ENCODE results near the gene CEP55.
A peak's percentile ranks its signal among the peaks of the same experiment; 100 is the strongest.
"Not testable (repeated sequence)": the region's sequence is repeated elsewhere in the genome, so short reads cannot be mapped to it uniquely, and the experiment has no call there.

Gene CEP55

DNA sequence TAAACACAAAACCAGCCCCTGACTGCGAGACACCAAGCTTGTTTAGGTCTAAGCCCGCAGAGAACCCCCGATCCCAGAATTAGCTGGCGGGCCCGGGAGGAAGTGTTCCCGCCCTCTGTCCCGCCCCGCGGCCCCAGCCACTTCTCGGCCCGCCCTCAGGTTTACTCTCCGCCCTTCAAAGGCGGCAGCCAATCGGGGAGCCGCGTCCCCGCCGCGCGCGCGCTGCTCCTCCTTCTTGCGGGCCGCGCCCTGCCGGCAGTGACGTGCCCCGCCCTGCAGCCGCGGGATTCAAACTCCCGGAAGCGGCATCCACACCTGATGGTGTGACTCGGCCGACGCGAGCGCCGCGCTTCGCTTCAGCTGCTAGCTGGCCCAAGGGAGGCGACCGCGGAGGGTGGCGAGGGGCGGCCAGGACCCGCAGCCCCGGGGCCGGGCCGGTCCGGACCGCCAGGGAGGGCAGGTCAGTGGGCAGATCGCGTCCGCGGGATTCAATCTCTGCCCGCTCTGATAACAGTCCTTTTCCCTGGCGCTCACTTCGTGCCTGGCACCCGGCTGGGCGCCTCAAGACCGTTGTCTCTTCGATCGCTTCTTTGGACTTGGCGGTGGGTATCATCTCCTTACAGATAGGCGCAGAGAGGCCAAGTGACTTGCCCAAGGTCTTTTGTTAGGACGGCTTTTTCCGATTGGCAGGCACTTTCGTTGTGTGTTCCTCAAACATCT lies at the start of gene CEP55:
Gene CEP55 (plus strand): TSS at position 291 of the 720 bp plus-strand sequence. CDS start 3,440 bp downstream, outside the sequence.
- peak; percentile 81 for DNase-seq

DNA sequence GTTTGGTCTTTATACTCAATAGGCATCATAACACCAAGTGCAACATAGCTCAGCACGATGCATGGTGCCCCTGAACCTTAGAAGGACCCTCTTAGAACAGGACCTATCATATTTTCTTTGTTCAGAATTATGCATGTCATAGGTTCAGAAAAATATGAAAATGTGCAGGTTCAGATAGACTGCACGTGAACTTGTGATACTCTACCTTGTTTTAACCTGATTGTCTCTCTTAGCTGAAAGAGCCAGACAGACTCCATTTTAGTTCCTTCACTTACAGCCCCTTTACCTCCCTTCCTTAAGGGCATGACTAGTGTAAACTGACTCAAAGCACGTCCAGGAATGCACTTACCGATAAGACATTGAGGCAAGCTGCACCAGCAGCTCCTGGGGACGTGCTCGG lies 49.4 kb upstream of the CEP55 start:
- DNase-seq = no peak

GRCh38 chr10:93447970-93448369 lies 48.4 kb upstream of the CEP55 start:
- DNase-seq = no peak

GRCh38 chr10:93451244-93451947 lies 45.0 kb upstream of the CEP55 start:
- no peak for DNase-seq

- no peak for DNase-seq
Observed at GRCh38 chr10:93452143-93452542, 44.3 kb upstream of the CEP55 start.

GRCh38 chr10:93454146-93454545 lies 42.3 kb upstream of the CEP55 start:
- DNase-seq = no peak

- no peak for DNase-seq
Observed at GRCh38 chr10:93454736-93455135, 41.7 kb upstream of the CEP55 start.

- no peak for DNase-seq
Observed at GRCh38 chr10:93456480-93456879, 39.9 kb upstream of the CEP55 start.

DNA sequence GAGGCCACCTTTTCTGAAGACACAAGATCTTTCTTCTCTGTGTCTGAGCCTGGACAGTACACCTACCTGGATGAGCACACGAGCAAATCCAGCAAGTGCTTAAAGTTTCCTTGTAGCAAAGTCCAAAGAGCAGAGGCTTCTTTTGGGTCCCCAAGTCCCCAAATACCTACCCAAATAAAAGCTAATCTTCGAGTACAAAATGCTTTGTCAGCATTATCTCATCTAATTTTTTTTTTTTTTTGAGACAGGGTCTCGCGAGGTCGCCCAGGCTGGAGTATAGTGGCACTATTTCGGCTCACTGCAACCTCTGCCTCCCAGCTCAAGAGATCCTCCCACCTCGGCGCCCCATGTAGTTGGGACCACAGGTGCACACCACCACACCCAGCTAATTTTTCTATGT lies 38.9 kb upstream of the CEP55 start:
- no peak for DNase-seq

GRCh38 chr10:93458821-93459257 lies 37.6 kb upstream of the CEP55 start:
- no peak for DNase-seq

- no peak for DNase-seq
Observed at GRCh38 chr10:93459466-93459865, 36.9 kb upstream of the CEP55 start.

- peak; percentile 82 for DNase-seq
Observed at GRCh38 chr10:93461109-93461806, 35.2 kb upstream of the CEP55 start.

DNA sequence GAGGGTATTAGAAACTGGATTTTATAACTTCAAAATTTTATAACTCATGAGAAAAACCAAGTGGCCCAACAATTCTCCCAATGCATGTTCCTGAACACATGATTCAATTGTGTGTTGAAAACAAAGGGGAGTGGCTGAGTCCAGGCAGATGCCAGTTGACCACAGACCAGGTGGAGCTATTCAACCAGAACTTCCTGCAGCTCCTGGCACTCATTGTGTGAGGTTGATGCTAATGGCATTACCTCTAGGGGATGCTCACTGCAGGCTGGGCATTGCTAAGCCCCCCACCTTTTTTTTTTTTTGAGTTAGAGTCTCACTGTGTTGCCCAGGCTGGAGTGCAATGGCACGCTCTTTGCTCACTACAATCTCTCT lies 34.6 kb upstream of the CEP55 start:
- peak; percentile 78 for DNase-seq

DNA sequence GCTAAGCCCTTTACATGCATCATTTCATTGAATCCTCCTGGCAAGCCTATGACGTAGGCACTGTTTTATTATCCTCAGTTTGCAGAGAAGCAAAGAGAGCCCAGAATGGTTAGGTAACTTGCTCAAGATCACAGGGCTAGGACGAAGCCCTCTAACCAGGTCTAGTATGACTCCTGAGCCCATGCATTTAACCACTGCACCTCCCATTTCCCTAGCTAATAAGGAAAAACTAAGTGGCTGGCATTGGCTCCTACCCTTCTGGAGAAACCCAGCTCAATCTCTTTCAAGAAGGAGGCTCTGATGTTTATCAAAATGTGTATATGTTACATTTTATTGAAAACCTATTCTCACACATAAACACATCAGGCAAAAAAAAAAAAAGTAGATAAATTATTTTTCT lies 34.0 kb upstream of the CEP55 start:
- no peak for DNase-seq

- DNase-seq = peak; percentile 90
Observed at GRCh38 chr10:93462881-93463280, 33.5 kb upstream of the CEP55 start.

DNA sequence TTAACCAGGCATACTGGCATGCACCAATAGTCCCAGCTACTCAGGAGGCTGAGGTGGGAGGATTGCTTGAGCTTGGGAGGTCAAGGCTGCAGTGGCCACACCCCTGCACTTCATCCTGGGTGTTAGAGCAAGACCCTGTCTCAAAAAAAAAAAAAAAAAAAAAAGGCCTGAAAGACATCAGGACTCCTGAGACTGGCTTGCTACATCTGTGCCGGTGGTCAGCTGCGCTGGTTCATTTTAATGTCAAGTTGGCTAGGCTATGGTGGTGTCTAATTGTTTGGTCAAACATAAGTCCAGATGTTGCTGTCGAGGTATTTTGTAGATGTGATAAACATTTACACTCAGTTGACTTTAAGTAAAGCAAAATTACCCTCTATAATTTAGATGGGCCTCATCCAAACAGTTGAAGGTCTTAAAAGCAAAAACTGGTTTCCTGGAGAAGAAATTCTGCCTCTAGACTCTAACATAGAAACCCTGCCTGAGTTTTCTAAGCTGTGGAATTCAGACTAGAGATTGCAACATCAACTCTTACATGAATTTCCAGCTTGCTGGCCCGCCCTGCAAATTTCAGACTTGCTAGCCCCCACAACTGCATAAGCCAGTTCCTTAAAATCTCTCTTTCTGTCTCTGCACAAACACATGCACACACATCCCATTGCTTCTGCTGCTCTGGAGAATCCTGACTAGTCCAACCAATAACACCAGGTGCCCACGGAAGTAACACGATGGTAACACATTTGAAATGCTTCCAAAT lies 32.5 kb upstream of the CEP55 start:
- DNase-seq = no peak

- no peak for DNase-seq
Observed at GRCh38 chr10:93464776-93465388, 31.5 kb upstream of the CEP55 start.

DNA sequence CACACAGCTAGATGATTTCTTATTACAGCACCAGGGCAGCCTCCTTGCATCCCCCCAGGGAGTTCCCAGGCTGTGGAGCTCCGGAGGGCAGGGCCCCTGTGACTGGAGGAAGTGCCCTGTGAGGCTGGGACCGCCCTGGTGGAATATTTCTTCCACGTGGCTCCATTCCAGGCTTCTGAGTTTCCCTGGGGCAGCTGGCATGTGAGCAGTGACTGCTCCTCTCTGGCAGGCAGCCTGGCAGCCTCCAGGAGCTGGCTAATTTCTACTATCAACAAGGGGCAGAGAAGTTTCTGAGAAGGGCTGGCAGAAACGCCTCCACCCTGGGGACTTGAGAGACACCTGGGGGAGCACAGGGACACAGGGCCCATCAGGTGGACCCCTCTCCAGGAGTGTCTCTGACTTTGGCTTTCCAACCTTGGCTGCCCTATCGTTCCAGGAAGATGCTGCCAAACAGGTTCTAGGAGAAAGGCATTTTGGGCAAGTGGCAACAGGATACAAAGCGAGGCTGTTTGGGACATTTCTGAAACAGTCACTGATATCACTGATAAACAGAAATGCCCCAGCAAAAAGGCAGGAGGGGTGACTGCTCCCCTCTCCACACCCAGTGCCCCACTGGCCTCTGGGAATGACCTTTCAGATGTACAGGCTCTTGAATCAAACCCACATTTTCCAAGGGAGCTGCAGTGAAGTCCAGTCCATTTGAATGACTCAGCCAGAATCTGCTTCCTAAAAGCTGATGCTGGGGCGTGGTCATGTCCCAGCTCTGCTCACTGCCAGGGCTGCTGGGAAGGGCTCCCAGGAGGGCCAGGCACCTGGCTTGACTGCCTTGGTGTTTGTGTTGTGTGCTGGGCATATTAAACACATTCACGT lies 30.4 kb upstream of the CEP55 start:
- peak; percentile 55 for DNase-seq

GRCh38 chr10:93467635-93468034 lies 28.8 kb upstream of the CEP55 start:
- not testable (repeated sequence) for DNase-seq

- DNase-seq = no peak
Observed at GRCh38 chr10:93468461-93469213, 27.8 kb upstream of the CEP55 start.

GRCh38 chr10:93469454-93469853 lies 27.0 kb upstream of the CEP55 start:
- DNase-seq = no peak

Data from NCI-H2029 (cell line).